Ishikawa (cell line): Measurements from ENCODE around the gene PDS5A.
A peak's percentile ranks its signal among the peaks of the same experiment; 100 is the strongest.

ENCODE experiments used
- CEBPB ChIP-seq: IDR thresholded peaks from 2 replicates; pipeline ENCODE4 v1.6.1; 2012
- EGR1 ChIP-seq: IDR thresholded peaks from 2 replicates; pipeline ENCODE4 v1.6.1; 2012
- MAX ChIP-seq: IDR thresholded peaks from 2 replicates; pipeline ENCODE4 v1.6.1; 2012
- RAD21 ChIP-seq: IDR thresholded peaks from 2 replicates; pipeline ENCODE4 v1.6.1; 2012; ENCODE audit warnings: low read depth
- TCF12 ChIP-seq: IDR thresholded peaks from 2 replicates; pipeline ENCODE4 v1.6.1; 2012; ENCODE audit warnings: low read depth
- TEAD4 ChIP-seq: IDR thresholded peaks from 2 replicates; pipeline ENCODE4 v1.6.1; 2012

The PDS5A gene

GRCh38 chr4:39786838-39787237 lies 190.9 kb downstream of the PDS5A start:
- TF ChIP-seq TEAD4 = no peak
- TF ChIP-seq CEBPB = 0 out of 2 replicates have a peak, but pooled peaks have one; percentile 17

GRCh38 chr4:39785083-39785482 lies 192.6 kb downstream of the PDS5A start:
- no peak for TF ChIP-seq TEAD4
- TF ChIP-seq MAX = no peak
- no peak for TF ChIP-seq TCF12
- TF ChIP-seq EGR1 = no peak
- no peak for TF ChIP-seq RAD21
